ENCODE results near the gene ARSB.
"Not testable (repeated sequence)": the region's sequence is repeated elsewhere in the genome, so short reads cannot be mapped to it uniquely, and the experiment has no call there.

Gene ARSB

DNA sequence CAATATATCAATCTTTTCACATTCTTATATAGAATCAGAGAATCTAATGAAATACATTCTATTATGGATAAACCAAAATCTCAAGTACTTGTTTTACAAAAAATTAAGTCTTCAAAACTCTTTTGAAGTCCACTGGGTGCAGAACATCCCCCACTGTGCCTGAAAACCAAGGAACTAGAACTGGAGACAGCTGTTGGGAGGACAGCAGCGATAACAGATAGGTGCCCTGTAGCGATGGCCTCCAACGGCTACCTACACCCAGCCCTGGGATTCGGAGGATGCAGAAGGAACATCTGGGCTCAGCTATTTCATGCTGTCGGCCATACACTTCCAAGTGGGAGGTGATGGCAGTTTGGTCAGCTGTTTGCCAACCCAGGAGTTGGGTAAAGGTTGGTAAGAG lies 207.2 kb downstream of the ARSB start:
- Histone ChIP-seq H3K9ac (ENCODE audit: low read depth, low read length) (no peak overlapping the region), H3K4me3 (ENCODE audit: low read depth, low read length) (no peak overlapping the region), H3K27me3 (ENCODE audit: control insufficient read depth, insufficient read depth, low read length) (no peaks in the 10 kb centered on the region), H3K4me1 (ENCODE audit: control insufficient read depth, insufficient read depth, low read length) (no peaks in the 10 kb centered on the region), H3K9me3 (ENCODE audit: control insufficient read depth, insufficient read depth, low read length) (no peaks in the 10 kb centered on the region), H3K36me3 (ENCODE audit: control insufficient read depth, insufficient read depth, low read length) (no peaks in the 10 kb centered on the region)

DNA sequence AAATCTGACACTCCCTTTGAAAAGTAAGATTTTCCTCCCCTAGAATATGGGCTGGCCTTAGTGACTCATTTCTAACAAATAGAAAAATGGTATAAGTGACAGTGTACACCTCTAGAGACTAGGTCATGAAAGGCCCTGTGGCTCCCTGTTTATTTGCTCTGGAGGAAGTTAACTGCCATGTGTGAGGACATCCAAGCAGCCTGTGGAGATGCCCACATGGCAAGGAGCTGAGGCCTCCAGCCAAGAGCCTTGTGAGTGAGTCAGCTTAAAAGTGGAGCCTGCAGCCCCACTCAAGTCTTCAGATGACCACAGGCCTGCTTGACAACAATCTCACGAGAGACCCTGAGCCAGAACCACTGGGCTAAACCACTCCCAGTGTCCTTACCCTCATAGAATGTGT lies 208.5 kb downstream of the ARSB start:
- Histone ChIP-seq H3K9ac (ENCODE audit: low read depth, low read length) (no peak overlapping the region), H3K36me3 (ENCODE audit: control insufficient read depth, insufficient read depth, low read length) (no peaks in the 10 kb centered on the region), H3K27me3 (ENCODE audit: control insufficient read depth, insufficient read depth, low read length) (no peaks in the 10 kb centered on the region), H3K4me1 (ENCODE audit: control insufficient read depth, insufficient read depth, low read length) (no peaks in the 10 kb centered on the region), H3K4me3 (ENCODE audit: low read depth, low read length) (no peak overlapping the region), H3K9me3 (ENCODE audit: control insufficient read depth, insufficient read depth, low read length) (no peaks in the 10 kb centered on the region)

DNA sequence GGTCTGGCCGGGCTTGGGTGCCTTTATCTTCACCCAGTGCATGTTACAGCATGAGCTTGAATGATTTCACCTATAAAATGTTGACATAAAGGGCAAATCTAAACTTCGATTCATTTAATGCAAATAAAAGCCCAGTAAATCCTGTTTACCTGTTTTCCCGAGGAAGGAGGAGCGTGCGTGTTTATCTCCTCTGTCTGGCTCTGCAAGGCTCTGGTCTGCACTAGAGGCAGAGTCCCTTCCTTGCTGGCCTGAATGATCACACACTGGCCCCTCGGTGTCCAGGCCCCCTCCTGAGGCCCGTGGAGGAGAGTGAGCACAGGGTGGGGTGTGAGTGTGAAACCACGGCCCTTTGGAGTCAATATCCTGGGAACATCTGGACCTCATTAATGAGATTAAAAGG lies 211.5 kb downstream of the ARSB start:
- Histone ChIP-seq H3K27me3 (ENCODE audit: control insufficient read depth, insufficient read depth, low read length) (no peaks in the 10 kb centered on the region), H3K9me3 (ENCODE audit: control insufficient read depth, insufficient read depth, low read length) (no peaks in the 10 kb centered on the region), H3K9ac (ENCODE audit: low read depth, low read length) (no peak overlapping the region), H3K36me3 (ENCODE audit: control insufficient read depth, insufficient read depth, low read length) (no peaks in the 10 kb centered on the region), H3K4me3 (ENCODE audit: low read depth, low read length) (no peak overlapping the region), H3K4me1 (ENCODE audit: control insufficient read depth, insufficient read depth, low read length) (no peaks in the 10 kb centered on the region)

DNA sequence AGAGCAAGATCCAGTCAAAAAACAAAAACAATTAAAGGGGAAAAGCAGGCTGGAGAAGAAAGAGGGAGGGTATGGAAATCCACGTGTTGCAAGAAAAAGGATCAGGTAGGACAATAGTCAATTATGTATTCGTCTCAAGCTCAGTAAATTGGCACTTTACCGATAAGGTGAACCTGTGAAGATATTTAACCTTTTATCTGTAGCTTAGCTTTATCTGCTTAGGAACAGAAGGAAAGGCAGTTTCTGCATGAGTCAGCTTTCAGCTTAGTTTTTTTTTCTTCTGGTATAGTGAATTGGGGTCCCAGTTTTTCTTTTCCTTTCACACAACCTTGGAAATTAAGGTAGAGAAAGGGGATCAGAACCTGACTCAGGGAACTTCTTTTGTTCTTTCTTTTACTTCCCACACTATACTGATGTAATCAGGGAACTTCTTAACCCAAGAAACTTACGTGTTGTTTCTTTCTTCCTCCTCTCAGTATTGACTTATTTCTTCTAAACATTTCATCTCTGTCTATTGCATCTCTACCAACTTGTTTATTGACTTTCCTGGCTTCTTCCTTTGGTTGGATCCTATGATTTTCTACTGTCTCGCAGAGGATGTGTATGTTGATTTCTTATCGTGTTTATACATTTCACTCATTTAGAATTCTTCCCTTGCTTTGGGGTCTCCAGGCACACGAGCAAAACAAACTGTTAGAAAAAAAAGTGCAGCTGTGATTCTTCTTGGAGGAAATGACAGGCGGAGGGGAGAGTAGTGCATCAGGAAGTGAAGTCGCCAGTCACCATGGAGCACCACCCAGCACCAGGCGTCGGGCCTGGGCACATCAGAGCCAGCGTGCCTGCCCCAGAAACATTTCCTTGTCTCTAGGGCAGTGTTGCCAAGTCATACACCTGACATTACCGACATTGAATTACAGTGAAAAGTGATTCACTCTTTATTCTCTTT lies 213.6 kb downstream of the ARSB start:
- H3K4me1 ChIP-seq (ENCODE audit: control insufficient read depth, insufficient read depth, low read length): no peaks in the 10 kb centered on the region
- H3K9ac ChIP-seq (ENCODE audit: low read depth, low read length): no peak overlapping the region
- H3K9me3 ChIP-seq (ENCODE audit: control insufficient read depth, insufficient read depth, low read length): no peaks in the 10 kb centered on the region
- H3K36me3 ChIP-seq (ENCODE audit: control insufficient read depth, insufficient read depth, low read length): no peaks in the 10 kb centered on the region
- no peak overlapping the region for H3K4me3 ChIP-seq (ENCODE audit: low read depth, low read length)
- no peaks in the 10 kb centered on the region for H3K27me3 ChIP-seq (ENCODE audit: control insufficient read depth, insufficient read depth, low read length)

DNA sequence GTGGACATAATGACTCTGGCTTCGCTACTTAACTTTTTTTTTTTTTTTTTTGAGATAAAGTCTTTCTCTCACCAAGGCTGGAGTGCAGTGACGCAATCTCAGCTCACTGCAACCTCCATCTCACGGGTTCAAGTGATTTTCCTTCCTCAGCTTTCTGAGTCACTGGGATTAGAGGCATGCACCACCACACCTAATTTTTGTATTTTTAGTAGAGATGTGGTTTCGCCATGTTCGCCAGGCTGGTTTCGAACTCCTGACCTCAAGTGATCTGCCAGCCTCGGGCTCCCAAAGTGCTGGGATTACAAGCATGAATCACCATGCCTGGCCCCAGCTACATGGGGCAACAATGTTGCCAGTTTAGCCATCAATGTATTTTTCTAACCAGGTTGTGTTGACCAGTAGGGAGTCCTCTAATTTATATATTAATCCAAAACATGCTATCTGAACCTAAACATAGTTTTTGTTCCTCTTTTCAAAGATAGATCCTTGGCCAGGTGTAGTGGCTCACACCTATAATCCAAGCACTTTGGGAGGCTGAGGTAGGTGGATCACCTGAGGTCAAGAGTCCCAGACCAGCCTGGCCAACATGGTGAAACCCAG lies 216.2 kb downstream of the ARSB start:
- no peaks in the 10 kb centered on the region for H3K9me3 ChIP-seq (ENCODE audit: control insufficient read depth, insufficient read depth, low read length)
- no peaks in the 10 kb centered on the region for H3K36me3 ChIP-seq (ENCODE audit: control insufficient read depth, insufficient read depth, low read length)
- no peaks in the 10 kb centered on the region for H3K27me3 ChIP-seq (ENCODE audit: control insufficient read depth, insufficient read depth, low read length)
- no peak overlapping the region for H3K4me3 ChIP-seq (ENCODE audit: low read depth, low read length)
- no peaks in the 10 kb centered on the region for H3K4me1 ChIP-seq (ENCODE audit: control insufficient read depth, insufficient read depth, low read length)
- H3K9ac ChIP-seq (ENCODE audit: low read depth, low read length): no peak overlapping the region

DNA sequence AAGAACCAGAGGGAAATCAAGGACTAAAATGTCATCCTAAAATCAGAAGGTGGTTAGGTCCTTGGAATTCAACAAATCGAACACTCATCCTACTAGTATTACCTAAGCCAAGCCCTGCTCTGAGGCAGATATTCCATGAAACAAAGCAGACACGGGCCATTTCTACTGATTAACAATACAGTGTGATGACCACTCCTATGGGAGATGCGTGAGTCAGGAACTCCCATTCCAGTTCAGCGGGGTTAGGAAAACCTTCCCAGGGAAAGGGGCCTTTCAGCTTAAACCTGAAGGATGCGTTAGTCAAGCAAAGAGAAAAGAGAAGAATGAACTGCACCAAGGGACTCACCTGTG lies 218.7 kb downstream of the ARSB start:
- H3K27me3 ChIP-seq (ENCODE audit: control insufficient read depth, insufficient read depth, low read length): no peaks in the 10 kb centered on the region
- H3K4me3 ChIP-seq (ENCODE audit: low read depth, low read length): no peak overlapping the region
- H3K9ac ChIP-seq (ENCODE audit: low read depth, low read length): no peak overlapping the region
- H3K9me3 ChIP-seq (ENCODE audit: control insufficient read depth, insufficient read depth, low read length): no peaks in the 10 kb centered on the region
- no peaks in the 10 kb centered on the region for H3K4me1 ChIP-seq (ENCODE audit: control insufficient read depth, insufficient read depth, low read length)
- no peaks in the 10 kb centered on the region for H3K36me3 ChIP-seq (ENCODE audit: control insufficient read depth, insufficient read depth, low read length)

DNA sequence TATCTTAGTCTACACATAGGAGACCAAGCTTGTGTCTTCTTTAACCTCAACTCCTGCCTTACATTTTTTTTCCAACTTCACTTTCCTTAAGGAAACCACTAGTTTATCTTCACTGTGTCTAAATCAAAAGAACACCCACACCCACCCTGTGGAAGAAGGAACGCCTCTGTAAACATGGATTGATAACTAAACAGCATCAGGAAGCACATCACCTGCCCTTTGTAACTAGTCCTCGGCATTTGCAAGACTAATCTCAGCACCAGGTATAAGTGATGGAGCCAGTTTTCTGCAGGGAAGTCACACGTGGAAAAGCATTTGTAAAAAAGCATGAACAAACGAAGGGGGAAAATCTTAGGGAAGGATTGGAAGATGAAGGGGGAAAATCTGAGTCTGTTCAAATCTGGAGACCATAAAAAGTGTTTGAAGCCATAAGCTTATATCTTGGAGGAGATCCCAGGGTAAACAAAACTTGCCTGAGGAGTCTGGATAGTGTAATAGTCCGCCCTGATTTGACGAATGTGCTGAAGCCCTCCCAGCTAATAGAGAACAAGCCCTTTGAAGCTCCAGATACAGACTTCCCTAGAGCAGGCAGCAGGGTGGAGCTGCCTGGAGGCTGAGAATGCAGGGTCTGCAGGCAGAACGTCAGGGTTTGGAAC lies 219.2 kb downstream of the ARSB start:
- Histone ChIP-seq H3K9ac (ENCODE audit: low read depth, low read length) (no peak overlapping the region), H3K4me3 (ENCODE audit: low read depth, low read length) (no peak overlapping the region), H3K9me3 (ENCODE audit: control insufficient read depth, insufficient read depth, low read length) (no peaks in the 10 kb centered on the region), H3K36me3 (ENCODE audit: control insufficient read depth, insufficient read depth, low read length) (no peaks in the 10 kb centered on the region), H3K27me3 (ENCODE audit: control insufficient read depth, insufficient read depth, low read length) (no peaks in the 10 kb centered on the region), H3K4me1 (ENCODE audit: control insufficient read depth, insufficient read depth, low read length) (no peaks in the 10 kb centered on the region)

DNA sequence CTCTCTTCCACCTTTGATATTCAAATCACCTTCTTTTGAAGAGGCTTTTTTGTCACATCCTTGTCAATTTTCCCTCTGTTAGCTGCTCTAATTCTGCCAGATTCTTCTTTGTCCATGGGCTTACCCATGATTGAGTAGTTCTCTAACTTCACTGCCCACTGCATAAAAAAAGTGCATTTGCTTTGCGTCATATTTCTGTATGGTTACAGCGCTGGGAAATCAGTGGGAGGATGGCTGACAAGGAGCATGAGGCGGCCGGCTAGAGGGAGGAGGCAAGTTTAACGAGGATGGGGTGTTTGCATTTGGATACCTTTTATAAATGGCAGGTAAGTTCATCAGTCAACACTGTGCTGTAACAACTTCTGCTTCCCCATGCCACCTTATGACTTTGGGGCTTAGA lies 220.0 kb downstream of the ARSB start:
- no peaks in the 10 kb centered on the region for H3K36me3 ChIP-seq (ENCODE audit: control insufficient read depth, insufficient read depth, low read length)
- no peaks in the 10 kb centered on the region for H3K27me3 ChIP-seq (ENCODE audit: control insufficient read depth, insufficient read depth, low read length)
- no peak overlapping the region for H3K4me3 ChIP-seq (ENCODE audit: low read depth, low read length)
- no peaks in the 10 kb centered on the region for H3K9me3 ChIP-seq (ENCODE audit: control insufficient read depth, insufficient read depth, low read length)
- H3K9ac ChIP-seq (ENCODE audit: low read depth, low read length): no peak overlapping the region
- no peaks in the 10 kb centered on the region for H3K4me1 ChIP-seq (ENCODE audit: control insufficient read depth, insufficient read depth, low read length)

DNA sequence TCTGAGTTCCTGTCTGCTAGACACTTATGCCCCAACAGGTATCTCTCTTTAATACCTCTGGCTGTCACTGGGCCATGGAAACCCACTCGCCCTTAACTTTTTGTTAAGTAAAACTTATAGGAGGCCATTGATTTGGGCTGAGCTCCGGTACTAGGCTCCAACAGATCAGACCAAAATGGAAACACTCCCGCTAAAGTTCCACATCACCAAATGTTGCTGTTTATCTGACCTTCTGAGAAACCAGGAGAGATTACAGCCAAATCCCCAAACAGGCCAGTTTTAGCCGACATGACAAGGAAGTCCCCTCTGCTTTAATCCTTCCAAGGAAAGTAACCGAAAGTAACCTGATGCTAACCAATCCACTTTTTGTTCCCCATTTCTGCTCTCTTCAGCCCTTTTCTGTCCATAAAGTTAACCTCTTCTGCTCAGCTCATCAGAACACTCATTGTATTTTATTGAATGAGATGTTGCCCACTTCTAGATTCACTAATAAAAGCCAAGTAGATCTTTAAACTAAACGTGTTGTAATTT lies 221.4 kb downstream of the ARSB start:
- H3K4me1 ChIP-seq (ENCODE audit: control insufficient read depth, insufficient read depth, low read length): no peaks in the 10 kb centered on the region
- no peak overlapping the region for H3K4me3 ChIP-seq (ENCODE audit: low read depth, low read length)
- no peaks in the 10 kb centered on the region for H3K9me3 ChIP-seq (ENCODE audit: control insufficient read depth, insufficient read depth, low read length)
- H3K9ac ChIP-seq (ENCODE audit: low read depth, low read length): no peak overlapping the region
- H3K36me3 ChIP-seq (ENCODE audit: control insufficient read depth, insufficient read depth, low read length): no peaks in the 10 kb centered on the region
- no peaks in the 10 kb centered on the region for H3K27me3 ChIP-seq (ENCODE audit: control insufficient read depth, insufficient read depth, low read length)

DNA sequence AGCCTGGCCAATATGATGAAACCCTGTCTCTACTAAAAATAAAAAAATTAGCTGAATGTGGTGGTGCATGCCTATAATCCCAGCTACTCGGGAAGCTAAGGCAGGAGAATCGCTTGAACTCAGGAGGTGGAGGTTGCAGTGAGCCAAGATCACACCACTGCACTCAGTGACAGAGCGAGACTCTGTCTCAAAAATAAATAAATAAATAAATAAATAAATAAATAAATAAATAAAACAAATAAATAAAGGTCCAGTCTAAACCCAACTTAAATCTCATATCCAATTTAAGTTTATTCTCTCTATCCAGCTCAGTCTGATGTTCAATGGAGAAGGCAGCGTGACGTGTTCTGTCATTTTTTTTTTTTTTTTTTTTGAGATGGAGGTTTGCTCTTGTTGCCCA lies 222.4 kb downstream of the ARSB start:
- H3K4me1 ChIP-seq (ENCODE audit: control insufficient read depth, insufficient read depth, low read length); H3K9ac ChIP-seq (ENCODE audit: low read depth, low read length); H3K9me3 ChIP-seq (ENCODE audit: control insufficient read depth, insufficient read depth, low read length); H3K4me3 ChIP-seq (ENCODE audit: low read depth, low read length); H3K27me3 ChIP-seq (ENCODE audit: control insufficient read depth, insufficient read depth, low read length); H3K36me3 ChIP-seq (ENCODE audit: control insufficient read depth, insufficient read depth, low read length): not testable (repeated sequence)

DNA sequence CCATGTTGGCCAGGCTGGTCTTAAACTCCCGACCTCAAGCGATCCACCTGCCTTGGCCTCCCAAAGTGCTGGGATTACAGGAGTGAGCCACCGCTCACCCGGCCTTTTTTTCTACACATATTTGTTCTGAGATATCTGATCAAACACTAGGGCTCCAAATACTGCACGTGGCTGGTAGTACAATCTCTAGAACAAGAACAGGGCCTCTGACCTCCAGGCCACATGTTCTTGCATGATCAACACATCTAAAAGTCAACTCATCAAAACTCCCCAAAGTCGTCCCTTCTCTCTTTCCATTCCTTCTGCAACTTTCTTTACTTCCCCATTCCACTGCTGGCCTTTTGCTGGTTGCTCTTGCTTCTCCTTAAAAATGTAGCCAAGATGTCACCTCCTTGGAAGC lies 223.3 kb downstream of the ARSB start:
- no peak overlapping the region for H3K4me3 ChIP-seq (ENCODE audit: low read depth, low read length)
- no peaks in the 10 kb centered on the region for H3K36me3 ChIP-seq (ENCODE audit: control insufficient read depth, insufficient read depth, low read length)
- no peaks in the 10 kb centered on the region for H3K4me1 ChIP-seq (ENCODE audit: control insufficient read depth, insufficient read depth, low read length)
- no peak overlapping the region for H3K9ac ChIP-seq (ENCODE audit: low read depth, low read length)
- no peaks in the 10 kb centered on the region for H3K9me3 ChIP-seq (ENCODE audit: control insufficient read depth, insufficient read depth, low read length)
- H3K27me3 ChIP-seq (ENCODE audit: control insufficient read depth, insufficient read depth, low read length): no peaks in the 10 kb centered on the region

DNA sequence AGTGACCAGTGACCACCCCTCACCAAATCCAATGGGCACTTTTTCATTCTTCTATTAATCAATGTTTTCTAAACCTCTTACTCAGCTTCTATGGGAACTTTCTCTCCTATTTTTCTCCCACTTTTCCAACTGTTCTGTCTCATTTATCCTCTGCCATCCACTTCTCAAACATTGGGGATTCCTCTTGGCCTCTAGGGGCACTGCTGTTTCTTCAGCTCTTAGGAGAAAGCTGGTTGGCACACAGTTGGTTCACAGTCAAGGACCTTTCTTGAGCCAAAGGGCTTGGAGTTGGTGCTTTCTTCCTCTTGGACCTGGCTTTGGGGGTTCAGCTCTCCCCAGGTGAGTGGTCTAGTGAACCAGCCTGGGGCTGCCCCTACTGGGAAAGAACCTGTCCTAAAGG lies 224.3 kb downstream of the ARSB start:
- H3K9ac ChIP-seq (ENCODE audit: low read depth, low read length): no peak overlapping the region
- H3K4me1 ChIP-seq (ENCODE audit: control insufficient read depth, insufficient read depth, low read length): no peaks in the 10 kb centered on the region
- H3K9me3 ChIP-seq (ENCODE audit: control insufficient read depth, insufficient read depth, low read length): no peaks in the 10 kb centered on the region

More for the DNA sequence above, 224.3 kb downstream of the ARSB start:
- no peaks in the 10 kb centered on the region for H3K36me3 ChIP-seq (ENCODE audit: control insufficient read depth, insufficient read depth, low read length)
- H3K27me3 ChIP-seq (ENCODE audit: control insufficient read depth, insufficient read depth, low read length): no peaks in the 10 kb centered on the region
- no peak overlapping the region for H3K4me3 ChIP-seq (ENCODE audit: low read depth, low read length)

Measured in iPS-15b (cell line).